NCI-H524 treated with DMSO at 0.1 percent for 48 hours (cell line): ENCODE measurements around the gene DAP3.

Experiments used
- DNase-seq: peaks from one replicate; lab custom pipeline; 2025; lab: John Stamatoyannopoulos, UW

DAP3 gene

DNA sequence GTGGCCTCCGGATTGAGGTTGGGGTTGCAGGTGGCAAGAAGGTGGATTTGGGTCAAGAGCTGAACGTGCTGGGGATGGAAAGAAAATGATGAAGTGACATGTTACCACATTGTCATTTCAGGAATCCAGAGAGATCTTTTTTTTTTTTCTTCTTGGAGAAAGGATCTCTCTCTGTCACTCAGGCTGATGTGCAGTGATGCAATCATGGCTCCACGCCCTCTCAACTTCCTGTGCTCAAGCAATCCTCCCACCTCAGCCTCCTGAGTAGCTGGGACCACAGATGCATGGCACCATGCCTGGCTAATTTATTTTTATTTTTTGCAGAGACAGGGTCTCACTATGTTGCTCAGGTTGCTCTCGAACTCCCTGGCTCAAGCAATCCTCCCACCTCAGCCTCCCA is 87.5 kb downstream of the DAP3 start:
- no peak for DNase-seq

GRCh38 chr1:155777582-155777981 is 88.7 kb downstream of the DAP3 start:
- DNase-seq: no peak
